ENCODE data around the gene POLE3. TPM values are rescaled to one million over a fixed set of nuclear protein-coding genes. Genes with fewer than 3 reads are reported as not detected.

Gene POLE3, protein sequence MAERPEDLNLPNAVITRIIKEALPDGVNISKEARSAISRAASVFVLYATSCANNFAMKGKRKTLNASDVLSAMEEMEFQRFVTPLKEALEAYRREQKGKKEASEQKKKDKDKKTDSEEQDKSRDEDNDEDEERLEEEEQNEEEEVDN
- total RNA-seq: 48.5 and 62.4 TPM in 2 replicates

DNA sequence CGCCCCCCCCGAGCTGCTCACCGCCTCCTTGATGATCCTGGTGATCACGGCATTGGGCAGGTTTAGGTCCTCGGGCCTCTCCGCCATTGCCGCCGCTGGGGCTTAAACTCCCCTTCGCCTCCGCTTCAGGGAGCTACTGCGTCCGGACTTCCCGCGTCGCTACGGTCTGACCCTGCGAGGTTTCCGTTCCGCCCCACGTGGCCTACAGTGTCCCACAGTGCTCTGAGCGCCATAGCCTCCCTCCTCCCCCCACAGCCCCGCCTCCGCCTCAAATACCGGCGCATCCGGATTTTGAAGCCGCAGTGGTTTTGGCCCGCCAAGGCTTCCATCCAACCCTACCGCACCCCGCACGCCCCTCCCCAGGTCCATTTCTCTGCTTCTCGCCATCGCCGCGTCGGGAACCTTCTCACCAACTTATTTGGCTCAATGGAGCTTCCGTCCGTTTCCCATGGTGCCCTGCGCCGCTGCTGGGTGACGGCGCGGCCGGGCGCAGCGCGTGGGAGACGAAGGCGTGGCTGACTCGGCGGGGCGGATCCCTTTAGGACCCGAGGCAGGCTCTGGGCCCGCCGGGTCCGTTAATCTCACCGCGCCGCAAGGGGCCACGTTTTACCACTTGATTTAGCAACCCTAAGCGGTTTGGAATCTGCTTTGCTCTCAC is at the start of gene POLE3, which contains the start of gene C9orf43:
TSS of gene POLE3 (minus strand) at position 469 of the 658 bp plus-strand sequence. CDS start at position 87, 382 bp downstream.
TSS of gene C9orf43 (plus strand) at position 541 of the 658 bp plus-strand sequence. CDS start 2,747 bp downstream, outside the sequence.

DNA sequence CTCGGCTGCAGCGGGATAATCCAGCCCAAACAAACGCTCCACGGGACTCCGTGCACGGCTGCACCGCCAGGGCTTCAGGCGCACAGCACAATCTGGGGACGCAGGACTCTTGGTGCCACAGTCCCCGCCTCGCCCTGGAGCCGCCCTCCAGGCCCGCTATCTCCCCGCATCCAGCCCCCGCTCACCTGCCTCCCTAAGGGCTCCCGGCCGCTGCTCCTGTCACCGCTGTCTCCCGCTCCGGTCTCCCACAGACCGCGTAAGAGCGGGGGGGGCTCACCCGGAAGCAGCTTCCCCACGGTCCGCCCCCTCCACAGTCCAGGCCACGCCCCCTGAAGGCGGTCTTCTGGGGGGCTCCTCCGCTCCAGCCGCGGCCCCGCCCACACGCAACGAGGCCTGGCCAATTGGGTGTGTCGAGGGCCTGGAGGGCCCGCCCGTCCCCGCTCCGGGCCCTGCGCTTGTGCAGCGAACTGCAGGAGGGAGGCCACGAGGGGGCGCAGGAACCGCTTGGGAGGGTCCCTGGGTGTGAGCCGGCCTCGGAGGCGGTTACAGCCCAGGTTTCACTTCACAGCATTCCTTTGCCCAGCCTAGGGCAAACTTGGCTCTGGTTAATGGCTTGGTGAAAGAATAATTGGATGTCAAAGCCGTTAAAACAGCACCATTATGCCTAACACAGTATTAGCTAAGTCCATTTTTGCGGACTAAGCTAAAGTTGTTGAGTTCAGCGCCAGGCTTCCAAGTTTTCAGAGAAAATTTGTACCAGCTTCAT is 9.3 kb downstream of the POLE3 start, which contains the start of gene ALAD:
TSS of gene ALAD (minus strand) at position 258 of the 766 bp plus-strand sequence. CDS start 7,725 bp downstream, outside the sequence.

DNA sequence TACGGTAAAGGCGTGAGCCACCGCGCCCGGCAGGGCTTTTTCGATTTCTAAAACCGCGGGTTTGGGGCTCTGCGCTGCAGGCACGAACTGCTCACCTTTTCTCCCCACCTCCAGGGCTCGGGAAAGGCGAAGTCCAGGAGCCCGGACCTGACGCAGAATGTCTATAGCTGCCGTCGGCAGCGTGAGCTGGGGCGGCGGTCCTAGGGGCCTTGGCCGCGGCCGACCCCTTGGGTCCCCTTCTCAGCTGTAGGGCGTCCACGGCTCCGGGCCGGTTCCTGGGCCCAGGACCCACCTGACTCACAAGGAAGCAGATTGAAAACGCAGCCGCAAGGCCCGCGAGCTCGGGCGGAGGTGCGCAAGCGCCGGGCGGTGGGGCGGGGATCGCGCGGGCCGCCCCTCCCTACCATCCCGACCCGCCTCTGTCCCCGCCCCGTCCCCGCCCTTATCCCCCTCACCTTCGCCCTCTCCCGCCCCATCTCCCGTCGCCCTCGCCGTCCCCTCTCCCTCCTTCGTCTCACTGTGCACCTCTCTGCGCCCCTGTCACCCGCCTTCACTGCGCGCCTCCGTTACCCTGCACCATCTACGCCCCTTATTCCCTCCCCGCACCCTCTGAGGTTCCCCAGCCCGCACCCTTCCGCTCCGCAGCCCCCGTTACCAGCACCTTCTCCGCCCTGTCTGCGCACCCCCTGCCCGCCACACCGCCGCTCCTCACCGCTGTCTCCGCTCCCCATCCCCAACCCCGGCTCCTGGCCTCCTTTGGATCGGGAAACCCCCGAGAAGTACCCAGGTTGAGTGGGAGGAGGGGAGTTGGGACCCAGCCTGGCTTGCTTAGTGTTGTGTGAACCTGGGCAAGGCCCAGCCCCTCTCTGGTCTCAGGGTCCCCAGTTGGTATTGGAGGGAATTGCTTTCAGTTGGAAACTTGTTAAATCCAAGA is 33.6 kb downstream of the POLE3 start, which contains the start of gene HDHD3:
TSS of gene HDHD3 (minus strand) at position 353 of the 934 bp plus-strand sequence. CDS start 2,632 bp downstream, outside the sequence.

Other genes starting within 250 kb of the POLE3 start
- gene FKBP15, start 189.4 kb downstream of the POLE3 start, total RNA-seq: 11.0 and 15.1 TPM in 2 replicates
- gene SLC31A1, start 189.1 kb downstream of the POLE3 start, total RNA-seq: 14.5 and 15.2 TPM in 2 replicates
- gene CDC26, start 135.1 kb downstream of the POLE3 start, total RNA-seq: 27.9 and 32.4 TPM in 2 replicates
- gene PRPF4, start 135.0 kb downstream of the POLE3 start, total RNA-seq: 26.2 and 28.7 TPM in 2 replicates
- gene RNF183, start 107.3 kb downstream of the POLE3 start, total RNA-seq: not detected in 2 replicates
- gene WDR31, start 70.4 kb downstream of the POLE3 start, total RNA-seq: 0.67 and 0.74 TPM in 2 replicates
- not detected in 2 replicates for gene BSPRY, start 61.1 kb downstream of the POLE3 start, total RNA-seq
- 6.1 and 6.8 TPM in 2 replicates for gene HDHD3, start 33.7 kb downstream of the POLE3 start, total RNA-seq
- 8.4 and 9.8 TPM in 2 replicates for gene ALAD, start 9.4 kb downstream of the POLE3 start, total RNA-seq
- gene C9orf43, start 72 bp upstream of the POLE3 start, total RNA-seq: 0.45 TPM in 1 of 2 replicates, not detected in the other
- 45.5 and 47.4 TPM in 2 replicates for gene RGS3, start 53.1 kb upstream of the POLE3 start, total RNA-seq

All from bronchus fibroblast of lung (primary cell).